Mammary epithelial cell (primary cell): ENCODE measurements around the gene PRIM2.
"Not testable (repeated sequence)": the region's sequence is repeated elsewhere in the genome, so short reads cannot be mapped to it uniquely, and the experiment has no call there.

ENCODE experiments used
- EZH2 ChIP-seq: IDR thresholded peaks from 2 replicates; pipeline ENCODE4 v1.6.1; 2012; ENCODE audit warnings: low read length, inconsistent platforms, borderline replicate concordance
- TF ChIP-seq, protein P1 (sequence below), 2 donors: IDR thresholded peaks in 1 of 2; conservative IDR thresholded peaks in 1 of 2; 2 replicates each; pipeline ENCODE4 v1.5.1; 2011 to 2012; ENCODE audit warnings: inconsistent platforms in 2 of 2, low read length in 2 of 2, mild to moderate bottlenecking in 2 of 2, control low read depth in 1 of 2, low read depth in 1 of 2; ENCODE audit not compliant: insufficient read depth in 1 of 2; ENCODE audit errors: extremely low read depth in 1 of 2

DNA sequence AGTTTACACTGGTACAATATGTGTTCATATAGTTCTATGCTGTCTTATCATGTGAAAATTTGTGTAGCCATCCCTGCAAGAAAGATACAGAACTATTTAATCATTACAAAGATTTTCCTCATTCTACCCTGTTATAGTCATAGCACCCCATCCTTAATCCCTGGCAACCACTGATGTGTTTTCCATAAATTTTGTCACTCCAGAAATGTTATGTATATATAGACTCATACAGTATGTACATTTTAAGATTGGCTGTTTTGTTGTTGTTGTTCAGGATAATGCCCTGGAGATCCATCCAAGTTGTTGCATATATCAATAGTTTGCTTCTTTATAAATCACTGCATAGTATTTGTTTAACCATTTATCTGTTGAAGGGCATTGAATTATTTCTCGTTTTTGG, 163.7 kb downstream of the PRIM2 start:
- TF ChIP-seq EZH2 = not testable (repeated sequence)
- TF ChIP-seq, protein P1, sequence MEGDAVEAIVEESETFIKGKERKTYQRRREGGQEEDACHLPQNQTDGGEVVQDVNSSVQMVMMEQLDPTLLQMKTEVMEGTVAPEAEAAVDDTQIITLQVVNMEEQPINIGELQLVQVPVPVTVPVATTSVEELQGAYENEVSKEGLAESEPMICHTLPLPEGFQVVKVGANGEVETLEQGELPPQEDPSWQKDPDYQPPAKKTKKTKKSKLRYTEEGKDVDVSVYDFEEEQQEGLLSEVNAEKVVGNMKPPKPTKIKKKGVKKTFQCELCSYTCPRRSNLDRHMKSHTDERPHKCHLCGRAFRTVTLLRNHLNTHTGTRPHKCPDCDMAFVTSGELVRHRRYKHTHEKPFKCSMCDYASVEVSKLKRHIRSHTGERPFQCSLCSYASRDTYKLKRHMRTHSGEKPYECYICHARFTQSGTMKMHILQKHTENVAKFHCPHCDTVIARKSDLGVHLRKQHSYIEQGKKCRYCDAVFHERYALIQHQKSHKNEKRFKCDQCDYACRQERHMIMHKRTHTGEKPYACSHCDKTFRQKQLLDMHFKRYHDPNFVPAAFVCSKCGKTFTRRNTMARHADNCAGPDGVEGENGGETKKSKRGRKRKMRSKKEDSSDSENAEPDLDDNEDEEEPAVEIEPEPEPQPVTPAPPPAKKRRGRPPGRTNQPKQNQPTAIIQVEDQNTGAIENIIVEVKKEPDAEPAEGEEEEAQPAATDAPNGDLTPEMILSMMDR (conservative IDR thresholded peaks at IDR 0.05 in 1 of 2, IDR thresholded peaks at IDR 0.05 in 1 of 2; ENCODE audit: extremely low read depth in 1 of 2, insufficient read depth in 1 of 2, low read depth in 1 of 2, low read length in 2 of 2) = not testable (repeated sequence)
